CD4-positive, alpha-beta T cell treated with Interleukin-2 at 100 ng/mL for 4 hours (primary cell): ENCODE results near the gene HYI.
A peak's percentile ranks its signal among the peaks of the same experiment; 100 is the strongest.
"Not testable (repeated sequence)": the region's sequence is repeated elsewhere in the genome, so short reads cannot be mapped to it uniquely, and the experiment has no call there.

Experiments used
- DNase-seq: peaks from one replicate; pipeline ENCODE4 v3.0.0-alpha.2; 2020; ENCODE audit warnings: low spot score

The HYI gene

GRCh38 chr1:43464681-43465504 lies 11.2 kb upstream of the HYI start:
- no peak for DNase-seq

DNA sequence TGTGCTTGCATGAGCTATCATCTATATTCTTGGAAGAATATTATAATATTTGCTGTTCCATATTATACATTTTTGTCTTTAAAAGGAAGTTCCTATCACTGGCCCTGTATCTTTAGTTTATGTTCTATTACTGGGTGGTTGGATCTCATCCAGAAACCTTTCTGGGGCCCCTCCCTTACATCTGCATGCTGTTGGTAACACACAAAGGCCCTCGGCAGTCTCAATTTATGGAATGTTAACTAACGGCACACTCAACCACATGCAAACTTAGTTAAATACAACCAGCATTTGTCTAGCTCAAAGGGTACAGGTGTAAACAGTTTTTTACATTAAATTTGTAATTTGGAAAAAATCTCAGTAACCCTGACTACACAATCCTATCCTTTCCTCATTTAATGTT lies 9.7 kb upstream of the HYI start:
- no peak for DNase-seq

DNA sequence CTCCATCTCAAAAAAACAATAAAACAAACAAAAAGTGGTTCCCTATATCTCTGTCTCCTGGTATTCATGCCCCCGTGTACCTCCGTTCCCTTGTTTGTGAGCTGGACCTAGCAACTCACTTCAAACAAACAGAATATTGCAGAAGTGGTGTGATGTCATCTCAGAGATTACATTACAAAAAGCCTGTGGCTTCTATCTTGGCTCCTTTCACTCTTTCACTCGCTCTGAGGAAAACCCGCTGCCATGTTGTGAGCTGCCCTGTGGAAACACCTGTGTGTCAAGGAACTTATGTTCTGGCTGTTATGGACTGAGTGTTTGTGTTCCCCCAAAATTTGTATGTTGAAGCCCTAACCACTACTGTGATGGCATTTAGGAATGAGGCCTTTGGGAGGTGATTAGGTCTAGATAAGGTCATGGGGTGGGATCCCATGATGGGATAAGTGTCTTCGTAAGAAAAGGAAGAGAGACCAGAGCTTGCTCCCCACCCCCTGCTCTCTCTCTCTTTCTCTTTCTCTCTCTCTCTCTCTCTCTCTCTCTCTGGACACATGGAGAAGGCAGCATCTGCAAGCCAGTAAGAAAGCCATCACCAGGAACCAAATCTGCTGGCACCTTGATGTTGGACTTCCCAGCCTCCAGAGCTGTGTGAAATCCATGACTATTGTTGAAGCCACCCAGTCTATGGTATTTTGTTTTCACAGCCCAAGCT lies 7.4 kb upstream of the HYI start:
- DNase-seq: no peak

DNA sequence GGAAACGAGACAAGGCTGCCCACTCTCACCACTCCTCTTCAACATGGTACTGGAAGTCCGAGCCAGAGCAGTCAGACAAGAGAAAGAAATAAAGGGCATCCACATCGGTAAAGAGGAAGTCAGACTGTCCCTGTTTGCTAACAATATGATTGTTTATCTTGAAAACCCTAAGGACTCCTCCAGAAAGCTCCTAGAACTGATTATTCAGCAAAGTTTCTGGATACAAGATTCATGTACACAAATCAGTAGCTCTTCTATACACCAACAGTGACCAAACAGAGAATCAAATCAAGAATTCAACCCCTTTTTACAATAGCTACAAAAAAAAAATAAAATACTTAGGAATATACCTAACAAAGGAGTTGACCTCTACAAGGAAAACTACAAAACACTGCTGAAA lies 4.6 kb upstream of the HYI start:
- not testable (repeated sequence) for DNase-seq

GRCh38 chr1:43455213-43455889 lies 1.6 kb upstream of the HYI start:
- DNase-seq: no peak

DNA sequence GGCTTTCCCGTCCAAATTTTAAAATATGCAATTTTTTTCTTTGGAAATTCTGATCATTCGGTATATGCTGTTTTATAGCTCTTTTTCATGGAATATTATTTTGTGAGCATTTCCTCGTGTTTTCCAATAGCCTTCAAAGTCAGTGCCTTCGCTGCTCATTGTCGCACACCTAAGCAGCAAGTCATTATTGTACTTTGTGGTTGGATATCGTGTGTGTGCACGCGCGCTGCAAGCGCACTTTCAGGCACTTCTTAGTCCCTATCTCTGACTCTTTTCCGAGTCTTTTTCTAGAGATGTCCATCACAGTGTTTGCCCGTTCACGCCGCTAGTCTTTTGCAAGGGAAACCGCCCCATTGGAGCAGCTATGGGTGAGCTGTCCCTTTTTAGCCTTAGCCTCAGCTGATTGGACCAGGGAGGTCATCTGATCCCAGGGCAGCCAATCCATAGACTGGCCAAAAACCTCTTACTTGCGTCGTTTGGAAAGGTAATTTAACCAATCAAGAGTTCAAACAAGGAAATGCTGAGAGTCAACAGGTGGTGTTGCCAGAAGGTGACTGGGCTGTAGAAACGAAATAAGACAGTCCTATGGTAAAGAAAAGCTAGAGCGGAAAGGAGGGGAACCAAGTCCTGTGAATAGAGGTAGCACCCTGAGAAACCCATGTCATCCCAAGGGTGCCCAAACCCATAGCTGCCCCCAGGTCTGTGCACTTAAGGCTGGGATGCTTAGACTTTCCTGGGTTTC lies 710 bp upstream of the HYI start:
- DNase-seq: peak; percentile 74

DNA sequence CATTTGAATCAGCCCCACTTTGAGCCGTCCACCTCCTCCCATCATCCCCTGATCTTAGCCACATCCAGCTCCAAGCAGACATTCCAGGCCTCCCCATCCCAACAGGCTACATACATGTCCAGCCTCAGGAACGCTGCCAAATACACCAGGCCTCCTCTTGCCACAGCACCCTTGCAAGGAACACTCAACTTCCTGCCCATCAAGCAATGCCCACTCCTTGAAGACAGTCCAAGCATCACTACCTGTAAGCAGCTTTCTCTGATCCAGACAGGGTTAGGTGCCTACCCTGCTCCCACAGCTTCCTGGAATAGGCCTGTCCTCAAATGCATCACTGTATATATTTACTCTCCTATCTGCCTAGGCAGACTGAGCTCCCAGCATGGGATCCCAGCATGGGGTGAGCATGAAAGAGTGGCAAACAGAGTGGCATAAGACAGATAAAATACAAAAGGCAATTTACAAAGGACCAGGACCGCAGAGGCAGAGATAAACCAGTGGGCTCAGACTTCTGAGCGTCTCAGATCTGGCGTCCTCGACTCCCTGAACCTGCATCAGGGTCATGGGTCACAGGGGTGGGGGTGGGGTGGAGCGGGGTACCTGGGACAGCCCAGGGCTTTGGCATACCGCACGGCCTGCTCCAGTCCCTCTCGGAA lies 816 bp downstream of the HYI start:
- no peak for DNase-seq

- no peak for DNase-seq
Measured at GRCh38 chr1:43451701-43452532, 1.8 kb downstream of the HYI start.

DNA sequence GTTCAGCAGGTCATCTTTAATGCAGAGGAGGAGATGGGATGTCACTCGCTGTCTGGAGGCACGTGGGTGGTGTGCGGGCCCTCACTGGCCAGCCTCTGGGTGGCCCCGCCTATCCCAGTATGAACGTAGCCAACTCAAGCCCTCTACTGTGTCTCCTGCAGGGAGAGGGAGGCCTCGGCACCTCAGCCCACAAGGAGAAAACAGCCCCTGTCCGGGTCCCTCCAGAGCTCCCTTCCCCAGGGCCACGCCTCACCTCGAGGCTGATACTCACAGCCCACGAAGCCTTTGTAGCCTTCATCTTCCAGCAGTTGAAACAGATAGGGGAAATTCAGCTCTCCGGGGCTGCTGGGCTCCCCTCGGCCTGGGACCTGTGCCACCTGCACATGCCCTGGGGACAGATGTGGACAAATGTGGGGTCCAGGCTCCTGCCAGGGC lies 2.6 kb downstream of the HYI start:
- no peak for DNase-seq

DNA sequence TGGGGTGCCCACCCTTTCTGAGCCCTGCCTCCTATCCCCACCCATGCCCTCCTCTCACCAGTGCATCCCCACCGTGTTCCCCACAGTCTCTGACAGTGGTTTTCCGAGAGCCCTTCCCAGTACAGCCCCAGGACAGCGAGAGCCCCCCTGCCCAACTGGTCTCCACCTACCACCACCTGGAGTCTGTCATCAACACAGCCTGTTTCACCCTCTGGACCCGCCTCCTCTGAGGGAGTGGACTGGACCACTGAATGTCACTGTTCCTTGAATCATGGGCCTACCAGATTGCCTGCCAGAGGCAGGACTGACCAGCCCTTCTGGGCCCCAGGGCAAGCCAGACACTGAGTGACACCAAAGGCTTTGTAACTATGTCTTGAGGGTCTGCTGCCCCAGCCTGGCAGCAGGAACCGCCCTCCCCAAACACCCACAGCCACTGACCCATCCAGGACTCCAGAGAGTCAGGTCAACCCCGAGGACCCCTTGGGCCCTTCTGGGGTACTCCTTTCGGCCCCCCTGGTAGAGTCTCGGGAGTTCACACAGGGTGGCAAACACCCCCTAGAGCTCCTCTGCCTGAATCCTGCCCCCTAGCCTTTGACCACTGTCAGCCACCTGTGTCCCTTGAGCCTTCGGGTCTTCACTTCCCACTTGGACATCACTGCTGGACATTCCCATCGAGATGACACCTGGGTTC lies 3.3 kb downstream of the HYI start:
- no peak for DNase-seq

- DNase-seq: no peak
Measured at GRCh38 chr1:43449708-43450069, 4.0 kb downstream of the HYI start.

GRCh38 chr1:43448955-43449707 lies 4.6 kb downstream of the HYI start:
- DNase-seq: no peak

DNA sequence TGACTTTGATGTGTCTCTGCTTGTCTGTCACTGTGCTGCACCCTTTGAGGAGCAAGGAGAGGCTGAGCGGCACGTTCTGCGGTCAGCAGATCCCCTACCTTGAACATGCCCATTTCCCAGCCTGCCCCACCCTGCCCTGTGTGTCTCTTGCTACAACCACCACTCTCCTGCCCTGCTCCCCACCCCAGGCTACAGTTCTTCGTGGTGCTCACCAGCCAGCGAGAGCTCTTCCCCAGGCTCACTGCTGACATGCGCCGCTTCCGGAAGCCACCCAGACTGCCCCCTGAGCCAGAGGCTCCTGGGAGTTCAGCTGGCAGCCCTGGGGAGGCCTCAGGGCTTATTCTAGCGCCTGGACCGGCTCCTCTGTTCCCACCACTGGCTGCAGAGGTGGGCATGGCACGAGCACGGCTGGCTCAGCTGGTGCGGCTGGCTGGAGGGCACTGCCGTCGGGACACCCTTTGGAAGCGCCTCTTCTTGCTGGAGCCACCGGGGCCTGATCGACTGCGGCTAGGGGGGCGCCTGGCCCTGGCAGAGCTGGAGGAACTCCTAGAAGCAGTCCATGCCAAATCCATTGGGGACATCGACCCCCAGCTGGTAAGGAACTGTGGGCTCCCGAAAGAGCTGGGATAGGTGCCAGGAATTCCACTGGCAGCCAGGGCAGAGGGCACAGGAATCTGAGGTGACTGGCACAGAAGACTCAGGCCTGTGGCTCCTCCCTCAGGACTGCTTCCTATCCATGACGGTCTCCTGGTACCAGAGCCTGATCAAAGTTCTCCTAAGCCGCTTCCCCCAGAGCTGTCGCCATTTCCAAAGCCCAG lies 5.6 kb downstream of the HYI start:
- no peak for DNase-seq

GRCh38 chr1:43446881-43447835 lies 6.6 kb downstream of the HYI start:
- DNase-seq: no peak

- DNase-seq: no peak
Measured at GRCh38 chr1:43446388-43446740, 7.4 kb downstream of the HYI start.

GRCh38 chr1:43445606-43446387 lies 7.9 kb downstream of the HYI start:
- DNase-seq: no peak

DNA sequence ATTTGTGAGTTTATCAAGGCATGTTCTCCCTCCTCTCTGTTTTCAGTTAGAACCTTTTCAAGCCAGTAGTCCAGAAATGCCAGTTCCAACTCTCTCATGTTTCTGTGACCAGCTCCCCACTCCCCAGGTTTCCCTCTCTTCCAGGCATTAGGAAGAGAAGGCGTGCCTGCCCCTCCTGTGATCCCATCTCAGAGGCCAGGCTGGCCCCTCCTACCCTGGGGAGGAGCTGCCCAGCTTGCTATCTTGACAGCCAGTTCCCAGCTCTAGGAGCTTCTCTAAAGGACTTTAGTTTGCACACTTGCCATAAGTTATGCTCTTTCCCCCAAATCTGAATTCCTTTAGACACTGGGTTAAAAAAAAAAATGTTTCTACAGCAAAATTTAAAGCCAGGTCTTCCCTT lies 8.9 kb downstream of the HYI start:
- no peak for DNase-seq
